SK-N-SH treated with all-trans-retinoic acid at 6 μM for 48 hours (cell line): Measurements from ENCODE around the gene CWF19L2.

ENCODE experiments used
- BACH2 ChIP-seq: fragments of 250-450 bp; sonication (Bioruptor Pico); IDR thresholded peaks from 2 replicates; pipeline ENCODE4 v1.9.0; 2021; ENCODE audit warnings: mild to moderate bottlenecking, borderline replicate concordance
- CREB5 ChIP-seq: fragments of 250-450 bp; sonication (Bioruptor Pico); IDR thresholded peaks from 2 replicates; pipeline ENCODE4 v1.5.1; 2020; ENCODE audit warnings: low read depth, mild to moderate bottlenecking, moderate library complexity
- ISL1 ChIP-seq: fragments of 250-450 bp; sonication (Bioruptor Pico); IDR thresholded peaks from 2 replicates; pipeline ENCODE4 v2.1.2; 2022; ENCODE audit warnings: mild to moderate bottlenecking, moderate library complexity
- PATZ1 ChIP-seq: fragments of 250-450 bp; sonication (Bioruptor Pico); IDR thresholded peaks from 2 replicates; pipeline ENCODE4 v1.8.0; 2020; ENCODE audit warnings: mild to moderate bottlenecking, moderate library complexity, borderline replicate concordance
- RARB ChIP-seq: fragments of 250-450 bp; sonication (Bioruptor Pico); IDR thresholded peaks from 2 replicates; pipeline ENCODE4 v1.8.0; 2021; ENCODE audit warnings: mild to moderate bottlenecking, moderate library complexity
- TSHZ2 ChIP-seq: fragments of 250-450 bp; sonication (Bioruptor Pico); IDR thresholded peaks from 2 replicates; pipeline ENCODE4 v1.5.0; 2020; ENCODE audit warnings: mild to moderate bottlenecking, moderate library complexity
- ZFP30 ChIP-seq: fragments of 450-650 bp; formaldehyde crosslinking; IDR thresholded peaks from 2 replicates; pipeline ENCODE4 v1.5.0; 2022; ENCODE audit warnings: mild to moderate bottlenecking, moderate library complexity
- ZNF8 ChIP-seq: fragments of 450-650 bp; formaldehyde crosslinking; IDR thresholded peaks from 2 replicates; pipeline ENCODE4 v1.5.0; 2020; ENCODE audit warnings: mild to moderate bottlenecking, moderate library complexity

GRCh38 chr11:107307991-107308390 is 149.6 kb downstream of the CWF19L2 start:
- TF ChIP-seq TSHZ2 (CRISPR knock-in tag) (no peak), ZFP30 (no peak), ZNF8 (CRISPR knock-in tag) (no peak), BACH2 (CRISPR knock-in tag) (no peak), PATZ1 (CRISPR knock-in tag) (no peak), ISL1 (CRISPR knock-in tag) (no peak), CREB5 (CRISPR knock-in tag) (no peak), RARB (no peak)
